Bone marrow (tissue), 2 donors: ENCODE data around the gene NOS1AP.

Source experiments
- DNase-seq, 2 donors: peaks; one replicate each; lab custom pipeline; 2025; lab: John Stamatoyannopoulos, UW

NOS1AP gene

GRCh38 chr1:162300057-162300917 lies 230.8 kb downstream of the NOS1AP start:
- DNase-seq, result no peak

DNA sequence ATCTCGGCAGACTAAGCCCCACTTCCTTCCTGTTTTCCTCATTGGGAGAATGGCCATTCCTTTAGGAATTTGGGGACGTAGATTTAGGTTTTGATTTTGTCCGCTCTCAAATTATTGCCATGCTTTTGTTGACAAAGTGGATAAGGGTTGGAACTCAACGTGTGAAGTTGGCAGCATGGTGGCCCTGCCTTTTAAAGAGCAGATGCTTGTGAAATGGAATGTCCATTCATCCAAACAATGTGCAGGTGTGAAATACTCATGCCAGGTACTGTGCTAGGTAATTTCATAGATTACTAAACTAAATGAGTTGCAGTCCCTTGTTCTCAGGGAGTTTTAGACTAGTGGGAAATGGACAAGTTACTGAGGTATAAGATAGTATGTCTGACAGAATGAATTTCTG lies 232.2 kb downstream of the NOS1AP start:
- no peak for DNase-seq

DNA sequence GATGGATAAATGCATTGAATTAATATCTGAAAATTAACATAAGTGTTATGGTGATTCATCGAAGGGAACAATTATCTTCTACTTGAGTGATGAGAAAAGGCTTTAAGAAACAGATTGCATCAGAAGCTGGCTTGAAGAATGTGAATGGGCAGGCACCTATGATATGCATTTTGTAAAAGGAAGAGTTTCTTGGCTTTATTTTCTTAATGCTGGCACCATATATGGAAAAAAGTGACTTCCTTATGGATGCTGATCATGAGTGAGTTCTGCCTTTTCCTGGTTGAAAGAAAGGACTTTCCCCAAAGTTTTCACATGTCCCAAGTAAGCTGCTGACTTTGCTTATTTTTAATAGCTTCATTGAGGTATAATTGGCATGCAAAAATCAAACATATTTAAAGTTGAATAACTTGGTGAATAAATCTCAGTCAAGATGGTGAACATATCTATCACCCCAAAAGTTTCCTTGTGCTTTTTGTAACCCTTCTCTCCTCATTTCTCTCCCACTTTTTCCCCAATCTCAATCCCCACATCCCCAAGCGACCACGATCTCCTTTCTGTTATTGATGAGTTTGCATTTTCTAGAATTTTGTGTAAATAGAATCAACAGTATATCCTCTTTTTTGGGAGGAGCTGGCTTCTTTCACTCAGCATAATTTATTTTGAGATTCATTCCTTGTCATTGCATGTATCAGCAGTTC lies 233.0 kb downstream of the NOS1AP start:
- DNase-seq, result no peak

DNA sequence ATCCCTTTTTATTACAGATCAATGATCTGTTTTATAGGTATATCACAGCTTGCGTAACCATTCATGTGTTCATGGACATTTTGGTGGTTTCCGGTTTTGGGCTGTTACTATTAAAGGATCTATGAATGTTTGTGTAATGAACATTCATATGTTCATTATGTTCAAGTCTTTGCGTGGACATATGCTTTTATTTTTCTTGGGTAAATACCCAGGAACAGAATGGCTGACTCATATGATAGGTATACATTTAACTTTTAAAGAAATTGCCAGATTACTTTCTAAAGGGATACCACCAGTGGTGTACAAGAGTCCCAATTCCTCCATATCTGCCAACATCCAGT lies 233.5 kb downstream of the NOS1AP start:
- no peak for DNase-seq

DNA sequence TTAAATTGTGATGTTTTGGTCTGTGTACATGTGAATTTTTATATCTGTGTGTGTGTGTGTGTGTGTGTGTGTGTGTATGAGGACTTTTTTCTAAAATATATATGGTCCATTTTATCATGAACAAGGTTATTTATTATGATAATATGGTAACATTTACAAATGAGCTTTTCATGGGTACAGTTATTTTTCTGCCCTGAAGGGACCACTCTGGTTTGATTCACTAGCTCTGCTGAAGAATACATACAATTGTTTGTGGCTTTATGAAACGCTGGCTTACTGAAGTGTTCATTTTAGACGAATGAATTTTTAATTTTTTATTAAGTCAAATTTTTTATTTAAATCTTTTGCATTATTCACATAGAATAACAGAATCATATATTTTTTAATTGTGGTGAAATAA lies 235.2 kb downstream of the NOS1AP start:
- no peak for DNase-seq

- no peak for DNase-seq
These were observed 236.5 kb downstream of the NOS1AP start for GRCh38 chr1:162305969-162306368.

- DNase-seq, result no peak
These were observed 240.8 kb downstream of the NOS1AP start for GRCh38 chr1:162310337-162310736.

- no peak for DNase-seq
These were observed 244.7 kb downstream of the NOS1AP start for GRCh38 chr1:162314206-162314605.

- no peak for DNase-seq
These were observed 246.2 kb downstream of the NOS1AP start for GRCh38 chr1:162315673-162316072.

DNA sequence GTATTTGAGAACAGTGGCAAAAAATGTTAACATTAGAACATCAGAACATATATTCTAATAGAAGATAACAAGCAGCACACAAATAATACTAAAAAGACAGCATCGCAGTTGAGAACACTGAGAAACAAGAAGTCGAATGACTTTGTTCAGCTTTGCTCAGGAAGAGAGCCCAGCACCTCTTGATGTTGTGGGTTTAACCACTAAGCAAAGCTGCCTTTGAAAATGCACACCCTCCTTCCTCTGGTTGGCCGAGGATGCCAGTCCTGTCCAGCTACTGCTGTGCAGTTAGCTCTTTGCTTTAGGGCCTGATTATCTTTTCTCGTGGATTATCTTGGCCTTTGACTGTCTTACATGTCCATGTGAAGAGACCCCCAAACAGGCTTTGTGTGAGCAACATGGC lies 246.7 kb downstream of the NOS1AP start:
- DNase-seq, result no peak

GRCh38 chr1:162317621-162318020 lies 248.1 kb downstream of the NOS1AP start:
- DNase-seq, result no peak

- DNase-seq, result no peak
These were observed 250.1 kb downstream of the NOS1AP start for GRCh38 chr1:162319493-162320175.

GRCh38 chr1:162321809-162322422 lies 252.4 kb downstream of the NOS1AP start:
- no peak for DNase-seq

DNA sequence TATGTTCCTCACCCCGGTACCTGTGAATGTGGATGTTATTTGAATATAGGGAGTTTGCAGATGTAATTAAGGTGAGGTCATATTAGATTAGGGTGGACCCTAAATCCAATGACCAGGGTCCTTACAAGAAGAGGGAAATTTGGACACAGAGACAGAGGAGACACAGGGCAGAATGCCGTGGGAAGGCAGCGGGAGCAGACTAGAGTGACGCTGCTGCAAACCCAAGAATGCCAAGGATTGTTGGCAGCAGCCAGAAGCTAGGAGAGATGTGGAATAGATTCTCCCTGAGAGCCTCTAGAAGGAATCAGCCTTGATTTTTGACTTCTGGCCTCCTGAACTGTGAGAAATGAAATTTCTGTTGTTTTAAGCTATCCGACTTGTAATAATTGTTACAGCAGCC lies 253.5 kb downstream of the NOS1AP start:
- DNase-seq, result no peak

GRCh38 chr1:162324396-162324795 lies 254.9 kb downstream of the NOS1AP start:
- DNase-seq, result no peak

DNA sequence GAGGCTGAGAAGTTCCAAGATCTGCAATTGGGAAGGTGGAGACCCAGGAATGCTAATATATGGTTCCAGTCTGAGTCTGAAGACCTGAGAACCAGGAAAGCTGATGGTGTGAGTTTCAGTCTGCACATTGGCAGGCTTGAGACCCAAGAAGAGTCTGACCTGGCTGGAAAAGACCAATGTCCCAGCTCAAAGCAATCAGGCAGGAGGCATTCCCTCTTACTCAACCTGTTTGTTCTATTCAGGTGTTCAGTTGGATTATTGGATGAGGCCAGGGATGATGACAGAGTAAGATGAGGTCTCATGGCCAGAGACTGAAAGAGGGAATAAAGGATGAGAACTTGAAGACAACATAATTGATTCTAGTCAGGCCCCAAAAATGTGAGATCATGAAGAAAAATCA lies 257.1 kb downstream of the NOS1AP start:
- no peak for DNase-seq

- no peak for DNase-seq
These were observed 257.8 kb downstream of the NOS1AP start for GRCh38 chr1:162327144-162327787.

GRCh38 chr1:162327788-162328165 lies 258.3 kb downstream of the NOS1AP start:
- no peak for DNase-seq

DNA sequence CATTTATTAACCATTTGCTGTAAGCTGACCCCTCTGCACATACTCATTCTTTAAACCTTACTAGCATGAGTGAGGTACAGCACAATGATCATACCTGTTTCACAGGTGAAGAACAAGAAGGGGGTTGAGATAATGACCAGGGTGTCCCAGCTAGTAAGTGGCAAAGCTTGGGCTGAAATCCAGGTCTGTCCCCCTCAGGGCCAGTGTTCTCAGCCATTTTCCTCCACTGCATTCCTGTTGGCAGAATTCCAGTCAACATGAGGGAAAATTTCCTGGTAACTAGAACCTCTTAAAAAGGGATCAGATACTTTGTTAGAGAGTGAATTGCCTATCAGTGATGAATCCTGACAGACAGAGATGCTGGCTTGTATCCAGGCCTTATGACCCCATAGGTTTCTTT lies 259.0 kb downstream of the NOS1AP start:
- DNase-seq, result no peak

DNA sequence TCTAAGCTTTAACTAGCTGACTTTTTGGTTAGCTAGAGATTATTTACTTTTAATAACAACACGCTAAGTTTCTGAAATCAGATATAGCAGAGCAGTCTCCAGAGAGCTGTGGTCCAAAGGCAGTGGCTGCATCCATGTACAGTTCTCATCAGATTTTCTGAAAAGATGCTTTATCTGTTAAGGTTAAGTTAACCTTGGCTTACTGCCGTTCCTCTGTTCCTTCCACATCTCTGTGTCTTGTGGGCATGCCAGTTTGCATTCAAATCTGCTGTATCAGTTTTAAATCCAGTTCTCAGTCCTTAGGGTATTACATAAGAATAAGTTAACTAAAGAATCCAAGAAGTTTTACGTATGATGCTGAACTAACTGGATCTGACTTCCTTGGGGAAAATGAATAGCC lies 260.3 kb downstream of the NOS1AP start:
- no peak for DNase-seq

DNA sequence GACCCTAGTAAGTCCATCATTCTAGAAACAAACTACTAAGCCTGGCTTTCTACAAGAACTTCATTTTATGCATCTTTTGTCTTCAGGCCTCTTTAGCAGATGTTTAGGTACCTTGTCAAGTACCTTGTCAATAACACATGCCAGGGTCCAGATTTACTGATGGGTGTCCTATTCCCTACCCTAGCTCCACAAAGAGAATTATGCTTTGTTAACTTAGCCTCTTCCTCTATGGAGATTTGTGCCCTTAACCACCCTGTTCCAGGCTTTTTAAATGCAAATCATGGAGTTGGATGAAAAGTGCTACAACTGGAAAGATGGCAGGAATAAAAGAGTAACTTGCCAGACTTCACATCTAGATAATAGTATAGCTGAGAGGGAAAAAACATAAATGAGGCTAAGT lies 264.5 kb downstream of the NOS1AP start:
- no peak for DNase-seq

- no peak for DNase-seq
These were observed 265.6 kb downstream of the NOS1AP start for GRCh38 chr1:162335126-162335525.
